Neutrophil (primary cell): ENCODE data around the gene LGR5.
"Not testable (repeated sequence)": the region's sequence is repeated elsewhere in the genome, so short reads cannot be mapped to it uniquely, and the experiment has no call there.

ENCODE experiments used
- H3K27ac ChIP-seq: fragments of 200-600 bp; sonication (generic); 2 replicates; pipeline ENCODE4 v1.5.1; 2016; ENCODE audit warnings: mild to moderate bottlenecking, moderate library complexity
- H3K27me3 ChIP-seq: fragments of 200-600 bp; sonication (generic); 2 replicates; pipeline ENCODE4 v1.6.0; 2016; ENCODE audit warnings: mild to moderate bottlenecking
- H3K36me3 ChIP-seq: fragments of 200-600 bp; sonication (generic); 2 replicates; pipeline ENCODE4 v1.5.1; 2017
- H3K4me1 ChIP-seq, 2 experiments: fragments of 200-600 bp in 1 of 2; sonication (generic) in 1 of 2; 1 replicate in 1 of 2; 2 replicates in 1 of 2; pipeline versions ENCODE4 v1.5.1 to v1.6.1; 2013 to 2016; ENCODE audit warnings: low read depth in 1 of 2, low read length in 1 of 2, mild to moderate bottlenecking in 1 of 2, moderate library complexity in 1 of 2; ENCODE audit not compliant: control insufficient read depth in 1 of 2, insufficient read depth in 1 of 2
- H3K4me3 ChIP-seq, 2 experiments: fragments of 200-600 bp in 1 of 2; sonication (generic) in 1 of 2; 1 replicate in 1 of 2; 2 replicates in 1 of 2; pipeline ENCODE4 v1.5.1; 2013 to 2016; ENCODE audit warnings: low read depth in 1 of 2, low read length in 1 of 2, mild to moderate bottlenecking in 1 of 2, moderate library complexity in 1 of 2
- H3K9me3 ChIP-seq: fragments of 200-600 bp; sonication (generic); 2 replicates; pipeline ENCODE4 v1.5.1; 2016
- TF ChIP-seq, protein P1 (sequence below): fragments of 200-600 bp; sonication (generic); IDR thresholded peaks from 2 replicates; pipeline ENCODE4 v1.5.1; 2016; ENCODE audit warnings: antibody characterized with exemption

LGR5 gene

DNA sequence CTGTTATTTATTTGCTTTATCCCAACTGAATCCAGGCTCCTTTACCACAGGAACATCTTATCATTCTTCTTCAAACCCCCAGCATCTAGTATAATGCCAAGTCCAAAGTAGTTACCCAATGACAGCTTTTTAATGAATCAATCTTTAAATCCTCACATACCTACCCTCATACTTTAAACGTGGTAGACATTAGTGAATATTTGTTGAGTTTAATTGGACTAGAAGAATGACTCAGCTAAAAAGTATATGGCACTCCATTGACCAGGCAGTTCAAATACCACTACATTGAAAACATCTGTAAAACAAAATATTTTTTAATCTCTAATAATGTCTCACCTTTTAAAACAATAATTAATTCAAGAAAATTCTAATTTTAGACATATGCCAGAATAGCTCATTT is 125.9 kb downstream of the LGR5 start:
- Histone ChIP-seq H3K27ac (no peak overlapping the region), H3K4me3 (no peak overlapping the region), H3K4me1 (peaks cover 5 to 8% of the 10 kb centered on the region in 2 experiments), H3K36me3 (no peaks in the 10 kb centered on the region), H3K27me3 (no peaks in the 10 kb centered on the region), H3K9me3 (no peaks in the 10 kb centered on the region)
- TF ChIP-seq, protein P1, sequence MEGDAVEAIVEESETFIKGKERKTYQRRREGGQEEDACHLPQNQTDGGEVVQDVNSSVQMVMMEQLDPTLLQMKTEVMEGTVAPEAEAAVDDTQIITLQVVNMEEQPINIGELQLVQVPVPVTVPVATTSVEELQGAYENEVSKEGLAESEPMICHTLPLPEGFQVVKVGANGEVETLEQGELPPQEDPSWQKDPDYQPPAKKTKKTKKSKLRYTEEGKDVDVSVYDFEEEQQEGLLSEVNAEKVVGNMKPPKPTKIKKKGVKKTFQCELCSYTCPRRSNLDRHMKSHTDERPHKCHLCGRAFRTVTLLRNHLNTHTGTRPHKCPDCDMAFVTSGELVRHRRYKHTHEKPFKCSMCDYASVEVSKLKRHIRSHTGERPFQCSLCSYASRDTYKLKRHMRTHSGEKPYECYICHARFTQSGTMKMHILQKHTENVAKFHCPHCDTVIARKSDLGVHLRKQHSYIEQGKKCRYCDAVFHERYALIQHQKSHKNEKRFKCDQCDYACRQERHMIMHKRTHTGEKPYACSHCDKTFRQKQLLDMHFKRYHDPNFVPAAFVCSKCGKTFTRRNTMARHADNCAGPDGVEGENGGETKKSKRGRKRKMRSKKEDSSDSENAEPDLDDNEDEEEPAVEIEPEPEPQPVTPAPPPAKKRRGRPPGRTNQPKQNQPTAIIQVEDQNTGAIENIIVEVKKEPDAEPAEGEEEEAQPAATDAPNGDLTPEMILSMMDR: no peak

DNA sequence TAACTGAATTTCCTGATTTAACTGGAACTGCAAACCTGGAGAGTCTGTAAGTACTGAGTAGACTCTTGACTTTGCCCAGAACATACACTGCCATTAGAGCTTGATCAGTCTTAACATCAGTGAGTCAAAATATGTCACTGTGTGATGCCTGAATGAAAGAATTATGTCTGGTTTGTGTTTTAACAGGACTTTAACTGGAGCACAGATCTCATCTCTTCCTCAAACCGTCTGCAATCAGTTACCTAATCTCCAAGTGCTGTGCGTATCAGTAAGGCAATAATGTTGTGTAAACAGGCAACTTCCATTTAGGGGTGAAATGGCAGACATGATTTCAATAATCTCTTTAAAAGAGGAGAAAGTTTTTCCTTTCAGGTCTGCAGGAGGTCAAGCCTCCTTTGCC is 127.1 kb downstream of the LGR5 start:
- Histone ChIP-seq H3K4me1 (peaks cover 5 to 8% of the 10 kb centered on the region in 2 experiments), H3K27ac (no peak overlapping the region), H3K9me3 (no peaks in the 10 kb centered on the region), H3K27me3 (no peaks in the 10 kb centered on the region), H3K36me3 (no peaks in the 10 kb centered on the region), H3K4me3 (no peak overlapping the region)
- TF ChIP-seq, protein P1: no peak

DNA sequence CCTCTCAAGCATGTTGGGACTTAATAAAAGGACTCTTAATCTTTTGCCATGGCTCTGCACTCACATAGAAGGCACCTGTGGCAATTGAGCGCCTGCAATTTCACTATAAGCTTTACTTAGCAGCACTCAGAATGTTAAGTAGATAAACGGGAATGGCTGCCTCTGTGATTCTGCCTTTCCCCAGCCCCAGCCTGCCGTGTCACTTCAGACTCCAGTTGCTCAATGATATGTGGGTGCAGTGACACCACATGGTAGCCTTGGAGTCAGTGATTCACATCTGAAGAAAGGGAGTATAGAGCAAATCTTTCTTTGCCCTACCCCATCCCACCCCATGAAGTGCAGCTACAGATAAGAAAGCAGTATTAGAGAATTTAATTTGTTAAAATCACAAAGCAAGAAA is 127.9 kb downstream of the LGR5 start:
- no peaks in the 10 kb centered on the region for H3K9me3 ChIP-seq
- no peak overlapping the region for H3K4me3 ChIP-seq
- H3K4me1 ChIP-seq: peaks cover 5 to 8% of the 10 kb centered on the region in 2 experiments
- H3K27ac ChIP-seq: no peak overlapping the region
- H3K27me3 ChIP-seq: no peaks in the 10 kb centered on the region
- H3K36me3 ChIP-seq: no peaks in the 10 kb centered on the region
- TF ChIP-seq, protein P1: no peak

DNA sequence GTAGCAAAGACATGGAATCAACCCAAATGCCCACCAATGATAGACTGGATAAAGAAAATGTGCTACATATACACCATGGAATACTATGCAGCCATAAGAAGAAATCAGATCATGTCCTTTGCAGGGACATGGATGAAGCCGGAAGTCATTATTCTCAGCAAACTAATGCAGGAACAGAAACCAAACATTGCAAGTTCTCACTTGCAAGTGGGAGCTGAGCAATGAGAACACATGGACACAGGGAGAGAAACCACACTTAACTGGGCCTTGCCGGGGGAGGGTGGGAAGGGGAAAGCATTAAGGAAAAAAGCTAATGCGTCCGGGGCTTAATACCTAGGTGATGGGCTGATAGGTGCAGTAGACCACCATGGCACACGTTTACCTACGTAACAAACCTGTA is 130.3 kb downstream of the LGR5 start:
- H3K4me3 ChIP-seq, H3K9me3 ChIP-seq, H3K27me3 ChIP-seq, H3K4me1 ChIP-seq, H3K36me3 ChIP-seq, H3K27ac ChIP-seq: not testable (repeated sequence)

DNA sequence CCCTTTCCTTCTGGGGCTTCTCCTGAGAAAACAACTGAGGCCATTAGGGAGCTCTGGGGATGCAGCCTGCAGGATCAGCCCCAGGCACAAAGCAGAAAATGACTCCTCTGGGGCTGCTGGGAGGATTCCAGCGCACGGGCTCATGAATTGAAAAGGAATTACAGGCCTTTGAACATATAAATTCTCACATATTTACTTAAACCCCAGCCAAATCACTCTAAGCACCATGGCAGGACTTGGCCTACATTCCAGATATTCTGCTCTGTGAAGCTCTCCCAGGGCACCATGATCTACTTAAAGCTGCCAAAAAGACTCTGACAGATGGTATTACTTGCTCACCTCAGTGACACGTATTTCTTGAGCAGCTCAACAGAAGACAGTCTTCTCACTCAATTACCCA is 136.9 kb downstream of the LGR5 start:
- no peak overlapping the region for H3K4me3 ChIP-seq
- H3K4me1 ChIP-seq: no peaks in the 10 kb centered on the region
- H3K27ac ChIP-seq: no peak overlapping the region
- no peaks in the 10 kb centered on the region for H3K27me3 ChIP-seq
- H3K36me3 ChIP-seq: no peaks in the 10 kb centered on the region
- no peaks in the 10 kb centered on the region for H3K9me3 ChIP-seq
- TF ChIP-seq, protein P1: no peak

DNA sequence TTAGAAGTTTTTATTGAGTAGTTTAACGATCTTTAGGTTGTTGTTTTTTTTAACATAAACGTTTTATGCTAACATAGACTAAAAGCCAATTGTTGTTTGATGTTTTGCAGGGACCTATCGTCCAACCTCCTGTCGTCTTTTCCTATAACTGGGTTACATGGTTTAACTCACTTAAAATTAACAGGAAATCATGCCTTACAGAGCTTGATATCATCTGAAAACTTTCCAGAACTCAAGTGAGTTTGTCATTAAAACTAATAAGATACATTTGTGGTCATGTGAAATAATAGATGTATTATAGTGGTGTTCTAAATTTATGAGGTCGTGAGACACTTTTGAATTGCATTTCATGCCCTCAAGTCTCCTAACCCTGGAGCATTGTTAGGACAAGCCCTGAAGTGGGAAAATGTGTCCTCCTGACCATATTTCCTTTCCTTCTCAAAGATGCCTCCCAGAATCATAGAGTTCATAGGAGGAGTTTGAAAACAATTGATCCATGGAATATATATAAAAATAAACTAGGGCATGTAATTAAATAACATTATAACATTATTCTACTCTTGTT is 139.2 kb downstream of the LGR5 start:
- TF ChIP-seq, protein P1: no peak
- no peak overlapping the region for H3K4me3 ChIP-seq
- H3K27ac ChIP-seq: no peak overlapping the region
- no peaks in the 10 kb centered on the region for H3K4me1 ChIP-seq
- H3K27me3 ChIP-seq: no peaks in the 10 kb centered on the region
- no peaks in the 10 kb centered on the region for H3K36me3 ChIP-seq
- no peaks in the 10 kb centered on the region for H3K9me3 ChIP-seq
